H1 (cell line): ENCODE results near the gene PRDM10. TPM values are rescaled to one million over a fixed set of nuclear protein-coding genes. Genes with fewer than 3 reads are reported as not detected.

Experiments
- CTCF ChIA-PET: fragments of 300-600 bp; sonication (Branson Sonifier 250); formaldehyde crosslinking; loops from one replicate; lab custom pipeline; 2021; ENCODE audit not compliant: partially characterized antibody; lab: Charles Lee
- POLR2A ChIA-PET: fragments of 300-600 bp; sonication (Branson Sonifier 250); formaldehyde crosslinking; loops from one replicate; lab custom pipeline; 2021; ENCODE audit warnings: inconsistent platforms; ENCODE audit not compliant: partially characterized antibody; lab: Charles Lee
- DNase-seq, 2 experiments: peaks; one replicate each; pipeline versions ENCODE4 v3.0.0 to v3.0.0-alpha.2; 2010 to 2022; ENCODE audit warnings: low spot score in 2 of 2, low read depth in 1 of 2, mixed read lengths in 1 of 2
- FAIRE-seq: peaks from 2 replicates; lab custom pipeline; 2011; peaks lifted over from hg19 to GRCh38; lab: Jason Lieb, UNC
- H2AFZ ChIP-seq: 2 replicates; pipeline ENCODE4 v1.8.1; 2012; ENCODE audit warnings: low read length, inconsistent platforms
- H2AK5ac ChIP-seq: 2 replicates; pipeline ENCODE4 v1.6.1; 2013; ENCODE audit warnings: low read depth, low read length
- H2BK120ac ChIP-seq: replicated peaks from 2 replicates; pipeline ENCODE3; 2013; ENCODE audit warnings: low read depth, low read length, inconsistent platforms
- H2BK12ac ChIP-seq: 2 replicates; pipeline ENCODE4 v1.6.1; 2013; ENCODE audit warnings: low read depth, low read length
- H2BK15ac ChIP-seq: 2 replicates; pipeline ENCODE4 v1.6.1; 2013; ENCODE audit warnings: low read length
- H2BK20ac ChIP-seq: 2 replicates; pipeline ENCODE4 v1.6.1; 2013; ENCODE audit warnings: low read length
- H2BK5ac ChIP-seq: 2 replicates; pipeline ENCODE4 v1.6.1; 2013; ENCODE audit warnings: low read depth, low read length
- H3K14ac ChIP-seq: 2 replicates; pipeline ENCODE4 v1.6.1; 2013; ENCODE audit warnings: inconsistent platforms; ENCODE audit not compliant: insufficient read length
- H3K18ac ChIP-seq: 2 replicates; pipeline ENCODE4 v1.6.1; 2013; ENCODE audit warnings: low read length; ENCODE audit errors: extremely low read depth
- H3K23ac ChIP-seq: 2 replicates; pipeline ENCODE4 v1.6.1; 2013; ENCODE audit warnings: inconsistent platforms; ENCODE audit not compliant: insufficient read length
- H3K23me2 ChIP-seq: 2 replicates; pipeline ENCODE4 v1.6.1; 2013; ENCODE audit warnings: low read depth, low read length
- H3K27ac ChIP-seq: 2 replicates; pipeline ENCODE4 v1.6.1; 2011; ENCODE audit warnings: low read depth, low read length, inconsistent platforms
- H3K27me3 ChIP-seq, 4 experiments: replicated peaks in 1 of 4; 1 replicate in 1 of 4; 2 replicates in 3 of 4; pipeline versions ENCODE4 v1.6.1 to v1.8.1; 2011 to 2013; ENCODE audit warnings: low read length in 3 of 4, mild to moderate bottlenecking in 3 of 4, inconsistent platforms in 2 of 4, mixed read lengths in 2 of 4, moderate library complexity in 1 of 4; ENCODE audit not compliant: control insufficient read depth in 3 of 4, insufficient read depth in 3 of 4; ENCODE audit errors: extremely low read depth in 1 of 4
- H3K36me3 ChIP-seq, 4 experiments: 2 replicates each; pipeline versions ENCODE4 v1.6.1 to v1.8.1; 2011 to 2013; ENCODE audit warnings: mild to moderate bottlenecking in 4 of 4, low read length in 3 of 4, moderate library complexity in 2 of 4, control low read depth in 1 of 4, inconsistent platforms in 1 of 4; ENCODE audit not compliant: insufficient read depth in 4 of 4, control insufficient read depth in 2 of 4
- H3K4ac ChIP-seq: replicated peaks from 2 replicates; pipeline ENCODE3; 2013; ENCODE audit warnings: low read length, low read depth, mixed read lengths, inconsistent platforms; ENCODE audit not compliant: insufficient read length
- H3K4me1 ChIP-seq, 4 experiments: replicated peaks in 1 of 4; 1 replicate in 1 of 4; 2 replicates in 3 of 4; pipeline versions ENCODE4 v1.6.1 to v1.8.1; 2011 to 2013; ENCODE audit warnings: low read length in 3 of 4, inconsistent platforms in 2 of 4, mixed read lengths in 1 of 4; ENCODE audit not compliant: insufficient read depth in 4 of 4, control insufficient read depth in 3 of 4
- H3K4me2 ChIP-seq, 2 experiments: 2 replicates each; pipeline versions ENCODE4 v1.6.1 to v1.8.1; 2011 to 2013; ENCODE audit warnings: low read depth in 2 of 2, low read length in 2 of 2, control low read depth in 1 of 2, inconsistent platforms in 1 of 2, mild to moderate bottlenecking in 1 of 2; ENCODE audit not compliant: insufficient read depth in 1 of 2
- H3K4me3 ChIP-seq, 4 experiments: fragments of 200-600, 300-600 bp in 1 of 4; sonication (generic), shearing (Covaris generic), sonication (Bioruptor Twin) in 1 of 4; 2 replicates each; pipeline versions ENCODE4 v1.5.1 to v1.8.1; 2011 to 2016; ENCODE audit warnings: low read length in 4 of 4, low read depth in 3 of 4, control low read depth in 2 of 4, inconsistent platforms in 2 of 4, mild to moderate bottlenecking in 2 of 4, mixed read lengths in 1 of 4, moderate library complexity in 1 of 4; ENCODE audit not compliant: insufficient read depth in 2 of 4; ENCODE audit errors: extremely low read depth in 1 of 4
- H3K56ac ChIP-seq: replicated peaks from 2 replicates; pipeline ENCODE3; 2013; ENCODE audit warnings: low read depth, mild to moderate bottlenecking, mixed read lengths, low read length, inconsistent platforms; ENCODE audit not compliant: insufficient read length
- H3K79me1 ChIP-seq: 2 replicates; pipeline ENCODE4 v1.6.1; 2013; ENCODE audit warnings: low read depth, low read length, control low read depth
- H3K79me2 ChIP-seq, 2 experiments: 2 replicates each; pipeline versions ENCODE4 v1.6.1 to v1.8.1; 2012 to 2013; ENCODE audit warnings: low read length in 2 of 2, mild to moderate bottlenecking in 2 of 2, inconsistent platforms in 1 of 2; ENCODE audit not compliant: insufficient read depth in 2 of 2, control insufficient read depth in 1 of 2
- H3K9ac ChIP-seq, 4 experiments: replicated peaks in 1 of 4; 1 replicate in 1 of 4; 2 replicates in 3 of 4; pipeline versions ENCODE4 v1.6.1 to v1.8.1; 2011 to 2013; ENCODE audit warnings: low read depth in 3 of 4, low read length in 3 of 4, control low read depth in 2 of 4, mild to moderate bottlenecking in 2 of 4, moderate library complexity in 2 of 4, inconsistent platforms in 1 of 4; ENCODE audit errors: extremely low read depth in 1 of 4
- H3K9me3 ChIP-seq, 2 experiments: 2 replicates each; pipeline versions ENCODE4 v1.6.1 to v1.8.1; 2012 to 2013; ENCODE audit warnings: mild to moderate bottlenecking in 2 of 2, moderate library complexity in 2 of 2, control low read depth in 1 of 2, inconsistent platforms in 1 of 2, low read depth in 1 of 2, low read length in 1 of 2, mixed read lengths in 1 of 2; ENCODE audit not compliant: insufficient read depth in 2 of 2
- H4K20me1 ChIP-seq, 2 experiments: replicated peaks in 1 of 2; 2 replicates each; pipeline versions ENCODE3 to v1.8.1; 2011 to 2013; ENCODE audit warnings: inconsistent platforms in 2 of 2, low read length in 2 of 2, mild to moderate bottlenecking in 1 of 2; ENCODE audit not compliant: insufficient read depth in 2 of 2, control insufficient read depth in 1 of 2
- H4K5ac ChIP-seq: 2 replicates; pipeline ENCODE4 v1.6.1; 2013; ENCODE audit warnings: low read length, low read depth, mixed read lengths, inconsistent platforms; ENCODE audit not compliant: insufficient read length
- H4K8ac ChIP-seq: 2 replicates; pipeline ENCODE4 v1.8.0; 2013; ENCODE audit warnings: mild to moderate bottlenecking, moderate library complexity, low read length, inconsistent platforms; ENCODE audit not compliant: insufficient read depth; ENCODE audit errors: extremely low read depth
- H4K91ac ChIP-seq: replicated peaks from 2 replicates; pipeline ENCODE3; 2013; ENCODE audit warnings: low read length, mixed read lengths, inconsistent platforms; ENCODE audit not compliant: insufficient read length
- ASH2L ChIP-seq: fragments of 200-600, 300-600 bp; sonication (generic); IDR thresholded peaks from one replicate; pipeline ENCODE4 v1.7.1; 2017; ENCODE audit warnings: low read length
- CBX5 ChIP-seq: fragments of 300-800, 300-1000 bp; sonication (generic); IDR thresholded peaks from 2 replicates; pipeline ENCODE4 v1.7.1; 2016; ENCODE audit warnings: antibody characterized with exemption, low read length, low read depth
- EGR1 ChIP-seq: IDR thresholded peaks from 2 replicates; pipeline ENCODE4 v1.6.1; 2011; ENCODE audit warnings: low read depth, low read length, borderline replicate concordance
- HDAC6 ChIP-seq: IDR thresholded peaks from one replicate; pipeline ENCODE4 v1.7.1; 2012; ENCODE audit warnings: low read depth, mild to moderate bottlenecking, inconsistent platforms, low read length, moderate library complexity
- KDM4A ChIP-seq: IDR thresholded peaks from one replicate; pipeline ENCODE4 v1.7.1; 2012; ENCODE audit warnings: low read depth, mild to moderate bottlenecking, moderate library complexity, low read length, inconsistent platforms; ENCODE audit not compliant: severe bottlenecking
- KDM5A ChIP-seq: fragments of 200-600 bp; IDR thresholded peaks from 2 replicates; pipeline ENCODE4 v1.7.1; 2012; ENCODE audit warnings: mild to moderate bottlenecking, low read length, inconsistent platforms, mixed read lengths
- MAFK ChIP-seq: IDR thresholded peaks from 2 replicates; pipeline ENCODE4 v1.6.1; 2012; ENCODE audit warnings: low read depth, mild to moderate bottlenecking, improper control_type of control experiment, low read length
- NANOG ChIP-seq: IDR thresholded peaks from 2 replicates; pipeline ENCODE4 v1.6.1; 2011; ENCODE audit warnings: low read length, low read depth, mild to moderate bottlenecking, inconsistent platforms; ENCODE audit not compliant: insufficient read depth, poor library complexity, severe bottlenecking
- PHF8 ChIP-seq: fragments of 200-600 bp; sonication (generic); conservative IDR thresholded peaks from 2 replicates; pipeline ENCODE4 v1.7.1; 2012; ENCODE audit warnings: low read depth, mild to moderate bottlenecking, inconsistent platforms, low read length, moderate library complexity
- POLR2AphosphoS5 ChIP-seq: IDR thresholded peaks from 2 replicates; pipeline ENCODE4 v1.6.1; 2011; ENCODE audit warnings: low read depth, low read length
- SIX5 ChIP-seq: IDR thresholded peaks from 2 replicates; pipeline ENCODE4 v1.6.1; 2011; ENCODE audit warnings: mild to moderate bottlenecking, low read depth, low read length
- TEAD4 ChIP-seq: IDR thresholded peaks from 2 replicates; pipeline ENCODE4 v1.6.1; 2012; ENCODE audit warnings: low read depth, low read length, inconsistent platforms, mixed read lengths
- WGBS, 2 experiments: shearing (Covaris generic) in 1 of 2; methylation state at CpG; one replicate each; pipeline versions ENCODE4 v1.1.6 to v1.1.7; 2013 to 2015; ENCODE audit warnings: low lambda C conversion rate in 2 of 2, mixed read lengths in 2 of 2, inconsistent platforms in 1 of 2, low coverage in 1 of 2, missing lambda C conversion rate in 1 of 2; ENCODE audit not compliant: insufficient replicate concordance in 2 of 2, insufficient coverage in 1 of 2, insufficient read length in 1 of 2; ENCODE audit errors: extremely low coverage in 1 of 2, missing lambda C conversion rate in 1 of 2; 5-methylcytosine and 5-hydroxymethylcytosine counted together
- polyA plus RNA-seq, 7 experiments: library from polyadenylated mRNA; depleted of rRNA in 3 of 7; stranded (reverse) in 5 of 7; unstranded in 2 of 7; fragments of >200 nt in 5 of 7; fragments of 200-250 nt in 2 of 7; gene quantifications; 1 replicate in 5 of 7; 2 replicates in 1 of 7; 4 replicates in 1 of 7; pipeline versions ENCODE4 v1.2.1 to v1.2.3, GENCODE V29; 2011 to 2013; ENCODE audit warnings: missing spikeins in 2 of 7, mixed read lengths in 2 of 7
- total RNA-seq: library from RNA; stranded (reverse); fragmentation: NEBNext Ultra II Directional; extraction: Animal tissue kit (Norgen Biotek cat#: 25700); gene quantifications from 2 replicates; pipeline ENCODE4 v1.2.1, GENCODE V29; 2021
- TF ChIP-seq, protein P1 (sequence below), 3 experiments: IDR thresholded peaks; 1 replicate in 2 of 3; 2 replicates in 1 of 3; pipeline versions ENCODE4 v1.5.1 to v1.6.1; 2011; ENCODE audit warnings: low read length in 3 of 3, mild to moderate bottlenecking in 3 of 3, inconsistent platforms in 2 of 3, low read depth in 1 of 3, moderate library complexity in 1 of 3; ENCODE audit not compliant: insufficient read depth in 1 of 3; ENCODE audit errors: control extremely low read depth in 1 of 3

The PRDM10 gene
- total and polyA plus RNA-seq, 2 of the 8 experiments (the other 6 are each of a cell fraction or from before 2014, with no cell fraction given): 15.5 to 19.2 TPM

DNA sequence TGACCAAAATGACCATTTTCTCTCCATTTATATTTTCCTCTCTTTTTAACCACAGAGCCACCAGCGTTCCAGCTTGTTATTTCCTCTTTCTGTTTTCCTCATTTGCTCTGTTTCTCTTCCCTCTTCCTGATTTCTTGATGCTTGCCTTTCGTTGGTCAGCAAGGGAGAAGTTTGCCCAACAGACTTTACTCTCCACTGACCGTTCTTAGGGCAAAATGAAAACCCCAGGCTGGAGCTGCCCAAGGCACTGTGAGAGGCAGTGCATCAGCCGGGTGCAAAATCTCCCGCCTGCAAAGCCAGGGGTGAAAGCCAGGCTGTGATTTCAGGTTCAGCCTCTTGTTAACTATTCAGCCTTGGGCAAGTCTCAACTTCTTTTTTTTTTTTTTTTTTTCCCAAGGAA is 40.9 kb upstream of the PRDM10 start:
- DNase-seq (no peak), FAIRE-seq (no peak)
- Histone ChIP-seq H3K27me3 (no peaks in the 10 kb centered on the region), H2BK20ac (no peak overlapping the region), H2AFZ (no peak overlapping the region), H3K4ac (no peak overlapping the region), H3K79me1 (no peaks in the 10 kb centered on the region), H2BK5ac (no peak overlapping the region), H4K8ac (no peak overlapping the region), H3K36me3 (no peaks in the 10 kb centered on the region), H2BK120ac (no peak overlapping the region), H3K4me2 (no peak overlapping the region), H3K9me3 (peaks cover 0 to 15% of the 10 kb centered on the region in 2 experiments; a peak in 1 of 4 replicates), H3K23me2 (no peaks in the 10 kb centered on the region), H3K4me3 (no peak overlapping the region), H3K79me2 (no peaks in the 10 kb centered on the region), H4K20me1 (no peaks in the 10 kb centered on the region), H2BK15ac (no peak overlapping the region), H3K23ac (no peak overlapping the region), H4K5ac (no peak overlapping the region), H3K56ac (no peak overlapping the region), H4K91ac (no peak overlapping the region), H2AK5ac (no peak overlapping the region), H3K14ac (no peak overlapping the region), H3K18ac (no peak overlapping the region), H2BK12ac (no peak overlapping the region), H3K9ac (no peak overlapping the region), H3K4me1 (no peaks in the 10 kb centered on the region), H3K27ac (no peak overlapping the region)
- ChIA-PET POLR2A (interaction anchor here (0.6 to 1.1 kb wide), 2 partner anchors 40 to 55 kb away, joined by 3 read pairs; no protein-coding TSS in a partner anchor), CTCF (no interaction called here)
- 89% methylated on average over 5 of the region's 5 CpGs; no CpG with 5 or more reads in 1 of the 2 experiments for WGBS, 2 experiments
- TF ChIP-seq CBX5 (no peak), SIX5 (no peak), TEAD4 (no peak), HDAC6 (no peak), ASH2L (no peak), MAFK (no peak), KDM5A (no peak), KDM4A (no peak), EGR1 (no peak), POLR2AphosphoS5 (no peak), PHF8 (no peak), NANOG (no peak)
- TF ChIP-seq, protein P1, sequence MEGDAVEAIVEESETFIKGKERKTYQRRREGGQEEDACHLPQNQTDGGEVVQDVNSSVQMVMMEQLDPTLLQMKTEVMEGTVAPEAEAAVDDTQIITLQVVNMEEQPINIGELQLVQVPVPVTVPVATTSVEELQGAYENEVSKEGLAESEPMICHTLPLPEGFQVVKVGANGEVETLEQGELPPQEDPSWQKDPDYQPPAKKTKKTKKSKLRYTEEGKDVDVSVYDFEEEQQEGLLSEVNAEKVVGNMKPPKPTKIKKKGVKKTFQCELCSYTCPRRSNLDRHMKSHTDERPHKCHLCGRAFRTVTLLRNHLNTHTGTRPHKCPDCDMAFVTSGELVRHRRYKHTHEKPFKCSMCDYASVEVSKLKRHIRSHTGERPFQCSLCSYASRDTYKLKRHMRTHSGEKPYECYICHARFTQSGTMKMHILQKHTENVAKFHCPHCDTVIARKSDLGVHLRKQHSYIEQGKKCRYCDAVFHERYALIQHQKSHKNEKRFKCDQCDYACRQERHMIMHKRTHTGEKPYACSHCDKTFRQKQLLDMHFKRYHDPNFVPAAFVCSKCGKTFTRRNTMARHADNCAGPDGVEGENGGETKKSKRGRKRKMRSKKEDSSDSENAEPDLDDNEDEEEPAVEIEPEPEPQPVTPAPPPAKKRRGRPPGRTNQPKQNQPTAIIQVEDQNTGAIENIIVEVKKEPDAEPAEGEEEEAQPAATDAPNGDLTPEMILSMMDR (IDR thresholded peaks at IDR 0.05; ENCODE audit: control extremely low read depth in 1 of 3, insufficient read depth in 1 of 3, low read depth in 1 of 3, low read length in 3 of 3): no peak
